ENCODE results near the gene KLF1.

DNA sequence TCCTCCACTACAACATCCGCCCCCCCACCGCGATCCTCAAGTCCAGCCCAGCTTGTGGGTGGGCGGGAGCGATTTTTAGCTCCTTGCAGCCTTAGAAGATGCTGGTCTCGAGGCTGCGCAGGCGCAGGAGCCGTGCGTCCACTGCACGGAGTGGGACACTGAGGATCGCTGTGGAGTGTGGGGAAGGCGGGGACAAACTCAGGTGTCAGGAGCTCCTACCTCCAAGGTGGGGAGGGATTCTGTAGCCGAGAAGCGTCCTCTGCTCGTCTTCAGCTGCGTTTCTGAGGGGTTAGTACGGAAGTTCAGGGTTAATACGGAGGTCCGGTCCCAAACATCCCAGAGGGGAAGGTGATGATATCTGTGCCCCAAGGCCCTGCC lies 52.4 kb downstream of the KLF1 start, which contains the start of gene RTBDN:
- TF ChIP-seq CTCF (IDR thresholded peaks at IDR 0.05) (no peak), POLR2A (IDR thresholded peaks at IDR 0.05) (no peak)
